Psoas muscle (tissue), 8 donors: ENCODE data around the gene ARL6IP5. TPM values are rescaled to one million over a fixed set of nuclear protein-coding genes. Genes with fewer than 3 reads are reported as not detected.

Experiments
- ATAC-seq, 4 donors: fragments of 200-7000 bp; cut with Tn5 transposase; one replicate each; pipeline ENCODE4 v1.9.1; 2020; ENCODE audit warnings: moderate library complexity in 3 of 4, mild to moderate bottlenecking in 2 of 4
- DNase-seq, 2 donors: peaks; one replicate each; pipeline ENCODE4 v3.0.0-alpha.2; 2020
- H3K27ac ChIP-seq: fragments of 200-600 bp; one replicate; pipeline ENCODE4 v1.8.0; 2022
- H3K27me3 ChIP-seq, 3 donors: fragments of 200-600 bp in 1 of 3; one replicate each; pipeline versions ENCODE4 v1.6.1 to v1.8.0; 2013 to 2022; ENCODE audit warnings: low read length in 2 of 3, mild to moderate bottlenecking in 2 of 3, moderate library complexity in 1 of 3; ENCODE audit not compliant: insufficient read depth in 3 of 3
- H3K36me3 ChIP-seq, 2 donors: fragments of 200-600 bp in 1 of 2; one replicate each; pipeline versions ENCODE4 v1.6.1 to v1.8.0; 2013 to 2022; ENCODE audit warnings: low read depth in 1 of 2, mild to moderate bottlenecking in 1 of 2, moderate library complexity in 1 of 2; ENCODE audit not compliant: insufficient read depth in 1 of 2
- H3K4me1 ChIP-seq: fragments of 200-600 bp; one replicate; pipeline ENCODE4 v1.8.0; 2022
- H3K4me3 ChIP-seq: fragments of 200-600 bp; one replicate; pipeline ENCODE4 v1.8.0; 2022; ENCODE audit warnings: mild to moderate bottlenecking
- H3K9me3 ChIP-seq: fragments of 200-600 bp; one replicate; pipeline ENCODE4 v1.8.0; 2022
- CTCF ChIP-seq: fragments of 200-600 bp; IDR thresholded peaks from one replicate; pipeline ENCODE4 v1.8.0; 2022; ENCODE audit warnings: antibody characterized with exemption
- WGBS, 3 donors: extraction: QIAGEN DNeasy Blood & Tissue Kit; methylation state at CpG; one replicate each; pipeline versions ENCODE4 v1.1.6 to v1.1.7; 2013; 5-methylcytosine and 5-hydroxymethylcytosine counted together
- intact Hi-C, 2 donors: fragments of 100-400 bp; cut with DNase I; formaldehyde crosslinking; loops; one replicate each; pipeline versions ENCODE4 v1.11.0 to v1.14.2; 2022
- polyA plus RNA-seq, 3 donors: library from polyadenylated mRNA; stranded (reverse); fragments of 200-250 nt; gene quantifications; one replicate each; pipeline ENCODE4 v1.2.3, GENCODE V29; 2013
- total RNA-seq, 4 donors: library from RNA; stranded (reverse); fragmentation: NEBNext Ultra II Directional in 2 of 4; extraction: Animal tissue kit (Norgen Biotek cat#: 25700) in 2 of 4; gene quantifications; one replicate each; pipeline versions ENCODE4 v1.2.1 to v1.2.4, GENCODE V29; 2021 to 2023
- donor health status: healthy with polysubstance abuse.
- donor health status: DM: no; HTN: no; CAD: no; lungs with moderate emphysema.
- donor health status: Bipolar disorder and iron deficiency.
- donor health status: healthy.
- donor health status: DM: yes; HTN: yes; CAD: no.
- donor health status: DM: no; HTN: no; CAD: no.
- donor health status: DM: no; HTN: no; CAD: no.
- donor health status: DM: yes; HTN: yes; CAD: no.

ARL6IP5 gene
- total and polyA plus RNA-seq, 7 donors, result 82.1 to 191 (median 146) TPM

GRCh38 chr3:69094467-69095205 lies 9.9 kb downstream of the ARL6IP5 start:
- H3K27ac ChIP-seq, result peak overlapping the region; percentile 98
- 27 to 59% (median 31%) methylated on average over 8 of the region's 8 CpGs for WGBS, 3 donors
- peaks cover 5 to 18% of the 10 kb centered on the region in 2 donors for H3K36me3 ChIP-seq
- peaks cover 91% of the 10 kb centered on the region for H3K4me1 ChIP-seq
- DNase-seq (no peak), ATAC-seq (no peak)
- H3K9me3 ChIP-seq, result no peaks in the 10 kb centered on the region
- H3K4me3 ChIP-seq, result peak overlapping the region; percentile 12
- no peaks in the 10 kb centered on the region for H3K27me3 ChIP-seq
- intact Hi-C loops, result no loop called here
- no peak for TF ChIP-seq CTCF

GRCh38 chr3:69095636-69096035 lies 10.9 kb downstream of the ARL6IP5 start:
- intact Hi-C loops, result no loop called here
- H3K9me3 ChIP-seq, result no peaks in the 10 kb centered on the region
- H3K4me1 ChIP-seq, result peaks cover 83% of the 10 kb centered on the region
- no peak overlapping the region for H3K4me3 ChIP-seq
- peaks cover 5 to 19% of the 10 kb centered on the region in 2 donors for H3K36me3 ChIP-seq
- 71 to 77% (median 71%) methylated on average over 5 of the region's 5 CpGs for WGBS, 3 donors
- H3K27me3 ChIP-seq, result no peaks in the 10 kb centered on the region
- ATAC-seq (peak in 2 of 4 donors; percentile 25 to 34), DNase-seq (no peak)
- peak overlapping the region; percentile 98 for H3K27ac ChIP-seq
- no peak for TF ChIP-seq CTCF

GRCh38 chr3:69096299-69096698 lies 11.6 kb downstream of the ARL6IP5 start:
- 82 to 100% (median 87%) methylated on average over 2 to 5 of the region's 5 CpGs for WGBS, 3 donors
- H3K27me3 ChIP-seq, result no peaks in the 10 kb centered on the region
- no peaks in the 10 kb centered on the region for H3K9me3 ChIP-seq
- ATAC-seq (no peak), DNase-seq (no peak)
- peak overlapping the region; percentile 98 for H3K27ac ChIP-seq
- peaks cover 5 to 21% of the 10 kb centered on the region in 2 donors for H3K36me3 ChIP-seq
- no peak for TF ChIP-seq CTCF
- intact Hi-C loops, result no loop called here
- H3K4me3 ChIP-seq, result no peak overlapping the region
- H3K4me1 ChIP-seq, result peaks cover 77% of the 10 kb centered on the region

- 82 to 92% (median 83%) methylated on average over 9 of the region's 9 CpGs for WGBS, 3 donors
- TF ChIP-seq CTCF, result no peak
- Histone ChIP-seq H3K27ac (peak overlapping the region; percentile 98), H3K4me1 (peaks cover 73% of the 10 kb centered on the region), H3K36me3 (peaks cover 5 to 33% of the 10 kb centered on the region in 2 donors), H3K4me3 (no peak overlapping the region), H3K27me3 (no peaks in the 10 kb centered on the region), H3K9me3 (no peaks in the 10 kb centered on the region)
- ATAC-seq (no peak), DNase-seq (no peak)
- intact Hi-C loops, result no loop called here
Observed at GRCh38 chr3:69097407-69098086, 12.8 kb downstream of the ARL6IP5 start.
